OCI-LY3 (cell line): Measurements from ENCODE around the gene TRIM58.

Experiments used
- H2AFZ ChIP-seq: fragments of 200-600, 300-600 bp; shearing (Covaris generic); 2 replicates; pipeline ENCODE4 v1.6.0; 2014; ENCODE audit warnings: antibody characterized with exemption, low read depth, low read length
- H3K27ac ChIP-seq: fragments of 200-600, 300-600 bp; sonication (generic); 2 replicates; pipeline ENCODE4 v1.5.1; 2014; ENCODE audit warnings: mild to moderate bottlenecking, low read length, moderate library complexity, mixed read lengths
- H3K27me3 ChIP-seq: fragments of 200-600, 300-600 bp; sonication (generic); 2 replicates; pipeline ENCODE4 v1.6.1; 2014; ENCODE audit warnings: low read depth, low read length, mixed read lengths
- H3K36me3 ChIP-seq: fragments of 200-600, 300-600 bp; sonication (generic); replicated peaks from 2 replicates; pipeline ENCODE3; 2014; ENCODE audit warnings: low read depth, low read length, mixed read lengths
- H3K4me1 ChIP-seq: fragments of 300-600, 200-600 bp; sonication (generic); 2 replicates; pipeline ENCODE4 v1.6.1; 2014; ENCODE audit warnings: low read length, mixed read lengths
- H3K4me2 ChIP-seq: fragments of 200-600, 300-600 bp; sonication (generic); 2 replicates; pipeline ENCODE4 v1.6.1; 2014; ENCODE audit warnings: low read length, mixed read lengths
- H3K4me3 ChIP-seq: fragments of 300-600, 200-600 bp; sonication (generic); 2 replicates; pipeline ENCODE4 v1.5.1; 2014; ENCODE audit warnings: antibody characterized with exemption, mild to moderate bottlenecking, low read length, moderate library complexity
- H3K79me2 ChIP-seq: fragments of 300-600, 200-600 bp; shearing (Covaris generic); 2 replicates; pipeline ENCODE4 v1.6.1; 2014; ENCODE audit warnings: mild to moderate bottlenecking, low read length, mixed read lengths
- H3K9ac ChIP-seq: fragments of 300-600, 200-600 bp; shearing (Covaris generic); 2 replicates; pipeline ENCODE4 v1.6.0; 2014; ENCODE audit warnings: mild to moderate bottlenecking, low read length, moderate library complexity
- H3K9me3 ChIP-seq: fragments of 200-600, 300-600 bp; shearing (Covaris generic); 2 replicates; pipeline ENCODE4 v1.6.1; 2014; ENCODE audit warnings: low read length, mixed read lengths; ENCODE audit not compliant: insufficient read depth
- H4K20me1 ChIP-seq: fragments of 200-600, 300-600 bp; sonication (generic); 2 replicates; pipeline ENCODE4 v1.6.1; 2016; ENCODE audit warnings: low read length, mixed read lengths; ENCODE audit not compliant: insufficient read depth
- CTCF ChIP-seq: fragments of 200-600, 300-600 bp; sonication (generic); IDR thresholded peaks from 2 replicates; pipeline ENCODE4 v1.5.1; 2014; ENCODE audit warnings: antibody characterized with exemption, low read length, low read depth
- EZH2phosphoT487 ChIP-seq: fragments of 200-600 bp; shearing (Covaris generic); IDR thresholded peaks from 2 replicates; pipeline ENCODE4 v1.6.1; 2018; ENCODE audit warnings: antibody characterized with exemption, mixed run types, low read depth

Gene TRIM58

GRCh38 chr1:247908766-247909165, 51.8 kb downstream of the TRIM58 start:
- Histone ChIP-seq H3K4me2 (no peak overlapping the region), H3K9me3 (no peaks in the 10 kb centered on the region), H3K27ac (no peak overlapping the region), H3K79me2 (no peaks in the 10 kb centered on the region), H2AFZ (no peak overlapping the region), H4K20me1 (no peaks in the 10 kb centered on the region), H3K36me3 (no peaks in the 10 kb centered on the region), H3K4me3 (no peak overlapping the region), H3K9ac (no peak overlapping the region), H3K27me3 (no peaks in the 10 kb centered on the region), H3K4me1 (no peaks in the 10 kb centered on the region)
- TF ChIP-seq EZH2phosphoT487 (no peak), CTCF (no peak)

DNA sequence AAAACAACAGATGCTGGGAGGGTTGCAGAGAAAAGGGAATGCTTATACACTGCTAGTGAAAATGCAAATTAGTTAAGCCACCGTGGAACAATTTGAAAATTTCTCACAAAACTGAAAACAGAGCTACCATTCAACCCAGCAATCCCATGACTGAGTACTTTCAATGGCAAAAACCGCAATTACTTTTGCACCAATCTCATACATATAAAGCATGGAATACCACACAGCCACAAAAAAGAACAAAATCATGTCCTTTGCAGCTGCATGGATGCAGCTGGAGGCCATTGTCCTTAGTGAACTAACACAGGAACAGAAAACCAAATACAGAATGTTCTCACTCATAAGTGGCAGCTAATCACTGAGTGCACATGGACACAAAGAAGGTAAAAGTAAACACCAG, 56.8 kb downstream of the TRIM58 start:
- no peaks in the 10 kb centered on the region for H3K9me3 ChIP-seq
- H3K4me1 ChIP-seq: no peaks in the 10 kb centered on the region
- H2AFZ ChIP-seq: no peak overlapping the region
- H3K36me3 ChIP-seq: no peaks in the 10 kb centered on the region
- no peak overlapping the region for H3K27ac ChIP-seq
- TF ChIP-seq CTCF: no peak
- no peak for TF ChIP-seq EZH2phosphoT487
- no peaks in the 10 kb centered on the region for H3K27me3 ChIP-seq
- H3K9ac ChIP-seq: no peak overlapping the region
- H3K79me2 ChIP-seq: no peaks in the 10 kb centered on the region
- no peaks in the 10 kb centered on the region for H4K20me1 ChIP-seq
- no peak overlapping the region for H3K4me3 ChIP-seq
- no peak overlapping the region for H3K4me2 ChIP-seq

- Histone ChIP-seq H3K9ac (no peak overlapping the region), H3K27me3 (no peaks in the 10 kb centered on the region), H4K20me1 (no peaks in the 10 kb centered on the region), H3K4me1 (no peaks in the 10 kb centered on the region), H3K4me2 (no peak overlapping the region), H3K9me3 (no peaks in the 10 kb centered on the region), H3K4me3 (no peak overlapping the region), H2AFZ (no peak overlapping the region), H3K27ac (no peak overlapping the region), H3K36me3 (no peaks in the 10 kb centered on the region), H3K79me2 (no peaks in the 10 kb centered on the region)
- TF ChIP-seq EZH2phosphoT487: no peak
- no peak for TF ChIP-seq CTCF
Measured at GRCh38 chr1:247914941-247915662, 58.1 kb downstream of the TRIM58 start.

GRCh38 chr1:247919952-247920351, 63.0 kb downstream of the TRIM58 start, which contains the start of gene OR2T8:
TSS of gene OR2T8 (plus strand) at chr1:247920252. CDS start at chr1:247921018, 766 bp downstream.
- Histone ChIP-seq H3K9ac (no peak within 1 kb of the TSS), H3K9me3 (no peaks in the 10 kb centered on the region), H3K27ac (no peak within 1 kb of the TSS), H2AFZ (no peak within 1 kb of the TSS), H3K4me2 (no peak within 1 kb of the TSS), H3K4me3 (no peak within 1 kb of the TSS), H3K79me2 (no peaks in the 10 kb centered on the region), H3K4me1 (no peaks in the 10 kb centered on the region), H4K20me1 (no peaks in the 10 kb centered on the region), H3K36me3 (no peaks in the 10 kb centered on the region), H3K27me3 (no peaks in the 10 kb centered on the region)
- TF ChIP-seq CTCF (no peak), EZH2phosphoT487 (no peak)
